ENCODE results near the gene CBX2. TPM values are rescaled to one million over a fixed set of nuclear protein-coding genes. Genes with fewer than 3 reads are reported as not detected.

Gene CBX2
- total RNA-seq, 1 donor, result 0.86 TPM

- no peak for TF ChIP-seq CTCF (IDR thresholded peaks at IDR 0.05; ENCODE audit: insufficient read depth, low read depth, low read length)
- no peak for DNase-seq (ENCODE audit: low read depth)
- no peak overlapping the region for H3K4me3 ChIP-seq (ENCODE audit: low read depth, low read length)
These were observed 5.9 kb downstream of the CBX2 start for GRCh38 chr17:79783891-79784290.

- DNase-seq (ENCODE audit: low read depth), result no peak
- H3K4me3 ChIP-seq (ENCODE audit: low read depth, low read length), result no peak overlapping the region
- TF ChIP-seq CTCF (IDR thresholded peaks at IDR 0.05; ENCODE audit: insufficient read depth, low read depth, low read length), result no peak
These were observed 6.5 kb downstream of the CBX2 start for GRCh38 chr17:79784353-79785016.

GRCh38 chr17:79785017-79785899, 7.3 kb downstream of the CBX2 start:
- H3K4me3 ChIP-seq (ENCODE audit: low read depth, low read length), result no peak overlapping the region
- DNase-seq (ENCODE audit: low read depth), result no peak
- no peak for TF ChIP-seq CTCF (IDR thresholded peaks at IDR 0.05; ENCODE audit: insufficient read depth, low read depth, low read length)

- TF ChIP-seq CTCF (IDR thresholded peaks at IDR 0.05; ENCODE audit: insufficient read depth, low read depth, low read length), result no peak
- DNase-seq (ENCODE audit: low read depth), result no peak
- no peak overlapping the region for H3K4me3 ChIP-seq (ENCODE audit: low read depth, low read length)
These were observed 8.2 kb downstream of the CBX2 start for GRCh38 chr17:79785900-79786810.

- TF ChIP-seq CTCF (IDR thresholded peaks at IDR 0.05; ENCODE audit: insufficient read depth, low read depth, low read length), result no peak
- no peak overlapping the region for H3K4me3 ChIP-seq (ENCODE audit: low read depth, low read length)
- no peak for DNase-seq (ENCODE audit: low read depth)
These were observed 9.1 kb downstream of the CBX2 start for GRCh38 chr17:79786930-79787643.

- DNase-seq (ENCODE audit: low read depth), result no peak
- TF ChIP-seq CTCF (IDR thresholded peaks at IDR 0.05; ENCODE audit: insufficient read depth, low read depth, low read length), result no peak
- no peak overlapping the region for H3K4me3 ChIP-seq (ENCODE audit: low read depth, low read length)
These were observed 10.5 kb downstream of the CBX2 start for GRCh38 chr17:79788455-79788854.
